ENCODE results near the gene IFITM2. TPM values are rescaled to one million over a fixed set of nuclear protein-coding genes. Genes with fewer than 3 reads are reported as not detected.
A peak's percentile ranks its signal among the peaks of the same experiment; 100 is the strongest.
"Not testable (repeated sequence)": the region's sequence is repeated elsewhere in the genome, so short reads cannot be mapped to it uniquely, and the experiment has no call there.

IFITM2 gene
- 10 to 100 TPM; 31.0 to 90.3 TPM for total RNA-seq

GRCh38 chr11:307766-308708 is at the start of gene IFITM2:
Gene IFITM2, plus strand, starts transcription at chr11:307816. Its CDS starts 377 bp downstream, at chr11:308193.
- H3K4me3 ChIP-seq; intact Hi-C loops (cut with DNase I); H3K9me3 ChIP-seq; H3K36me3 ChIP-seq (replicated peaks in 1 of 2; ENCODE audit: insufficient read depth in 1 of 2, low read depth in 2 of 2); H3K27me3 ChIP-seq: not testable (repeated sequence)
- Histone ChIP-seq H3K4me1 (peaks cover 21% of the 10 kb centered on the region), H3K27ac (peak within 1 kb of the TSS; percentile 47 to 93 (median 74))
- DNase-seq (peak; percentile 48 to 83 (median 62)), ATAC-seq (peak; percentile 59)
- peak; percentile 7 to 79 (median 69) for TF ChIP-seq POLR2A (IDR thresholded peaks at IDR 0.05)
- 18 to 23% methylated on average over 9 to 27 of the region's 28 CpGs for WGBS, 2 donors

GRCh38 chr11:259413-259812 is 48.2 kb upstream of the IFITM2 start:
- Histone ChIP-seq H3K9me3 (no peaks in the 10 kb centered on the region), H3K4me1 (no peaks in the 10 kb centered on the region), H3K36me3 (replicated peaks in 1 of 2; ENCODE audit: insufficient read depth in 1 of 2, low read depth in 2 of 2) (no peaks in the 10 kb centered on the region), H3K27ac (no peak overlapping the region), H3K27me3 (no peaks in the 10 kb centered on the region), H3K4me3 (no peak overlapping the region)
- intact Hi-C loops (cut with DNase I), result no loop called here
- TF ChIP-seq POLR2A (IDR thresholded peaks at IDR 0.05), result no peak
- no peak for TF ChIP-seq CTCF (IDR thresholded peaks at IDR 0.05)
- no peak for ATAC-seq
- DNase-seq, result no peak
- 72 to 74% methylated on average over 10 of the region's 10 CpGs for WGBS, 2 donors

- intact Hi-C loops (cut with DNase I), result no loop called here
These were observed 46.0 kb upstream of the IFITM2 start for GRCh38 chr11:261624-262023.

GRCh38 chr11:266676-267439 is 40.8 kb upstream of the IFITM2 start:
- Histone ChIP-seq H3K4me3 (no peak overlapping the region), H3K27me3 (no peaks in the 10 kb centered on the region), H3K27ac (no peak overlapping the region), H3K36me3 (replicated peaks in 1 of 2; ENCODE audit: insufficient read depth in 1 of 2, low read depth in 2 of 2) (no peaks in the 10 kb centered on the region), H3K9me3 (no peaks in the 10 kb centered on the region), H3K4me1 (no peaks in the 10 kb centered on the region)
- intact Hi-C loops (cut with DNase I), result no loop called here
- WGBS, 2 donors, result 85% methylated on average over 4 to 5 of the region's 13 CpGs
- TF ChIP-seq CTCF (IDR thresholded peaks at IDR 0.05) (no peak), POLR2A (IDR thresholded peaks at IDR 0.05) (no peak)
- ATAC-seq, result no peak
- DNase-seq, result no peak

More at GRCh38 chr11:261624-262023, 46.0 kb upstream of the IFITM2 start:
- Histone ChIP-seq H3K9me3 (no peaks in the 10 kb centered on the region), H3K4me3 (no peak overlapping the region), H3K36me3 (replicated peaks in 1 of 2; ENCODE audit: insufficient read depth in 1 of 2, low read depth in 2 of 2) (no peaks in the 10 kb centered on the region), H3K4me1 (no peaks in the 10 kb centered on the region), H3K27ac (no peak overlapping the region), H3K27me3 (no peaks in the 10 kb centered on the region)
- WGBS, 2 donors, result 86 to 88% methylated on average over 4 of the region's 4 CpGs
- no peak for ATAC-seq
- DNase-seq, result no peak
- TF ChIP-seq CTCF (IDR thresholded peaks at IDR 0.05), result no peak
- TF ChIP-seq POLR2A (IDR thresholded peaks at IDR 0.05), result no peak

GRCh38 chr11:267491-267994 is 40.1 kb upstream of the IFITM2 start:
- WGBS, 2 donors, result 48 to 63% methylated on average over 15 to 17 of the region's 18 CpGs
- no peaks in the 10 kb centered on the region for H3K36me3 ChIP-seq (replicated peaks in 1 of 2; ENCODE audit: insufficient read depth in 1 of 2, low read depth in 2 of 2)

GRCh38 chr11:268716-269145 is 38.9 kb upstream of the IFITM2 start:
- DNase-seq (peak in 3 of 4 donors; percentile 41 to 71 (median 52)), ATAC-seq (peak; percentile 71)
- H3K9me3 ChIP-seq; H3K4me1 ChIP-seq; H3K36me3 ChIP-seq (replicated peaks in 1 of 2; ENCODE audit: insufficient read depth in 1 of 2, low read depth in 2 of 2); H3K4me3 ChIP-seq; H3K27me3 ChIP-seq; intact Hi-C loops (cut with DNase I): not testable (repeated sequence)
- peak overlapping the region in 2 of 4 donors; percentile 43 to 70 for H3K27ac ChIP-seq
- WGBS, 2 donors, result 38 to 50% methylated on average over 16 of the region's 16 CpGs

More at GRCh38 chr11:267491-267994, 40.1 kb upstream of the IFITM2 start:
- H3K4me1 ChIP-seq, result no peaks in the 10 kb centered on the region
- DNase-seq (peak in 1 of 4 donors; percentile 36), ATAC-seq (no peak)
- TF ChIP-seq CTCF (IDR thresholded peaks at IDR 0.05) (no peak), POLR2A (IDR thresholded peaks at IDR 0.05) (peak in 1 of 3 donors; percentile 48)
- intact Hi-C loops (cut with DNase I), result no loop called here
- no peaks in the 10 kb centered on the region for H3K27me3 ChIP-seq
- H3K4me3 ChIP-seq, result no peak overlapping the region
- H3K27ac ChIP-seq, result peak overlapping the region in 2 of 4 donors; percentile 54 to 70
- no peaks in the 10 kb centered on the region for H3K9me3 ChIP-seq

Data from body of pancreas (tissue), 4 donors.